ENCODE data around the gene TMEM238L. TPM values are rescaled to one million over a fixed set of nuclear protein-coding genes. Genes with fewer than 3 reads are reported as not detected.

TMEM238L gene
- total and polyA plus RNA-seq, 2 of the 8 experiments (the other 6 are each of a cell fraction or from before 2014, with no cell fraction given) = not detected

DNA sequence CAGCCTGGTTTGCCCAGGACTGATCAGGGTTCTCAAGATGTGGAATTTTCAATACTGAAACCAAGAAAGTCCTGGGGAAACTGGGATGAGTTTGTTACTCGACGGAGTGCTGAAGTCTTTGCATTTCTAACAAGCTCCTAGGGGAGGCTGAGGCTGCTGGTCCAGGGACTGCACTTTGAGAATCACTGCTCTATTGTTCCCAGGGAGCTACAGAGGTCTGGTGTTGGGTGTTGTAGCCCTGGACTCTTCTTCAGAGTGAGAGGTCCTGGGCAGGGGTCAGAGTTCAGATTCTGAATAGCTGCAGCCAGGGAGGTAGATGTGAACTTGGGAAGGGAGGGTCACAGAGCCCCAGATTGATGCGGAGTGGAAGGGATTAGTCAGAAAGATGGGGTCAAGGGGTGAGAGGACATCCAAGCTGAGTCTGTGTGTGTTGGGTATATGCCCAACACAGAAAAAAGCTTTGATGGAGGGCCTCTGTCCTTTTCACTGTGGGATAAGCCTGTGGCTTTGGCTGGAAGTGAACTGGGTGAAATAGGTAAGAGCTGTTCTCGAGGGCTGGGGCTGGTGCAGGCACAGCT lies 14.1 kb downstream of the TMEM238L start:
- no peak overlapping the region for H4K91ac ChIP-seq (replicated peaks; ENCODE audit: insufficient read length, low read length)
- no peak overlapping the region for H3K14ac ChIP-seq (ENCODE audit: insufficient read length)
- no peak overlapping the region for H4K5ac ChIP-seq (ENCODE audit: insufficient read length, low read depth, low read length)
- no peaks in the 10 kb centered on the region; a peak in 1 of 7 replicates for H3K27me3 ChIP-seq (replicated peaks in 1 of 4; ENCODE audit: control insufficient read depth in 3 of 4, extremely low read depth in 1 of 4, insufficient read depth in 3 of 4, low read length in 3 of 4)
- FAIRE-seq = no peak
- TF ChIP-seq CEBPB (IDR thresholded peaks at IDR 0.05; ENCODE audit: low read depth, low read length) (no peak), SIN3A (conservative IDR thresholded peaks at IDR 0.05 in 1 of 2, IDR thresholded peaks at IDR 0.05 in 1 of 2; ENCODE audit: low read depth in 1 of 2, low read length in 2 of 2) (no peak), BACH1 (IDR thresholded peaks at IDR 0.05; ENCODE audit: low read length) (no peak), KDM5A (IDR thresholded peaks at IDR 0.05; ENCODE audit: low read length) (no peak), JUN (IDR thresholded peaks at IDR 0.05; ENCODE audit: low read depth, low read length) (no peak), TAF1 (IDR thresholded peaks at IDR 0.05; ENCODE audit: low read depth, low read length) (no peak), CREB1 (IDR thresholded peaks at IDR 0.05) (no peak), NRF1 (IDR thresholded peaks at IDR 0.05; ENCODE audit: low read depth, low read length) (no peak), SRF (IDR thresholded peaks at IDR 0.05; ENCODE audit: low read depth, low read length) (no peak), POLR2AphosphoS5 (IDR thresholded peaks at IDR 0.05; ENCODE audit: low read depth, low read length) (no peak)
- TF ChIP-seq, protein P1, sequence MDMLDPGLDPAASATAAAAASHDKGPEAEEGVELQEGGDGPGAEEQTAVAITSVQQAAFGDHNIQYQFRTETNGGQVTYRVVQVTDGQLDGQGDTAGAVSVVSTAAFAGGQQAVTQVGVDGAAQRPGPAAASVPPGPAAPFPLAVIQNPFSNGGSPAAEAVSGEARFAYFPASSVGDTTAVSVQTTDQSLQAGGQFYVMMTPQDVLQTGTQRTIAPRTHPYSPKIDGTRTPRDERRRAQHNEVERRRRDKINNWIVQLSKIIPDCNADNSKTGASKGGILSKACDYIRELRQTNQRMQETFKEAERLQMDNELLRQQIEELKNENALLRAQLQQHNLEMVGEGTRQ (IDR thresholded peaks at IDR 0.05; ENCODE audit: low read length) = no peak
- H3K56ac ChIP-seq (replicated peaks; ENCODE audit: insufficient read length, low read depth, low read length) = no peak overlapping the region
- H2BK15ac ChIP-seq (ENCODE audit: low read length) = 0 out of 2 replicates have a peak overlapping the region, but pooled peaks have one; percentile 61
- H3K9ac ChIP-seq (replicated peaks in 1 of 4; ENCODE audit: extremely low read depth in 1 of 4, low read depth in 3 of 4, low read length in 3 of 4) = no peak overlapping the region
- H3K9me3 ChIP-seq (ENCODE audit: insufficient read depth in 2 of 2, low read depth in 1 of 2, low read length in 1 of 2) = no peaks in the 10 kb centered on the region
- ChIA-PET CTCF (ENCODE audit: partially characterized antibody) (interaction anchor here (0.6 to 5.4 kb wide), 7 partner anchors 17 to 143 kb away, joined by 3 to 22 read pairs (median 3); no protein-coding TSS in a partner anchor), POLR2A (ENCODE audit: partially characterized antibody) (interaction anchor here (0.9 to 2.9 kb wide), 4 partner anchors 8 to 60 kb away, joined by 3 to 10 read pairs (median 7); partner anchors contain the start of genes TMEM220 and TMEM238L)
- no peak overlapping the region for H2BK12ac ChIP-seq (ENCODE audit: low read depth, low read length)
- DNase-seq (ENCODE audit: low read depth in 1 of 2, low spot score in 2 of 2) = no peak
- no peaks in the 10 kb centered on the region for H4K20me1 ChIP-seq (replicated peaks in 1 of 2; ENCODE audit: control insufficient read depth in 1 of 2, insufficient read depth in 2 of 2, low read length in 2 of 2)
- H3K23ac ChIP-seq (ENCODE audit: insufficient read length) = no peak overlapping the region
- H3K79me2 ChIP-seq (ENCODE audit: control insufficient read depth in 1 of 2, insufficient read depth in 2 of 2, low read length in 2 of 2) = no peaks in the 10 kb centered on the region
- H3K4ac ChIP-seq (replicated peaks; ENCODE audit: insufficient read length, low read depth, low read length) = no peak overlapping the region
- H3K27ac ChIP-seq (ENCODE audit: low read depth, low read length) = no peak overlapping the region
- WGBS, 2 experiments (ENCODE audit: extremely low coverage in 1 of 2, insufficient coverage in 1 of 2, insufficient read length in 1 of 2, insufficient replicate concordance in 2 of 2, low coverage in 1 of 2, low lambda C conversion rate in 2 of 2, missing lambda C conversion rate in 1 of 2) = 89% methylated on average over 4 of the region's 4 CpGs; no CpG with 5 or more reads in 1 of the 2 experiments
- H3K18ac ChIP-seq (ENCODE audit: extremely low read depth, low read length) = 0 out of 2 replicates have a peak overlapping the region, but pooled peaks have one; percentile 51
- H3K4me2 ChIP-seq (ENCODE audit: insufficient read depth in 1 of 2, low read depth in 2 of 2, low read length in 2 of 2) = no peak overlapping the region
- H3K23me2 ChIP-seq (ENCODE audit: low read depth, low read length) = no peaks in the 10 kb centered on the region
- H2BK5ac ChIP-seq (ENCODE audit: low read depth, low read length) = no peak overlapping the region
- H3K4me3 ChIP-seq (ENCODE audit: extremely low read depth in 1 of 4, insufficient read depth in 2 of 4, low read depth in 3 of 4, low read length in 4 of 4) = no peak overlapping the region
- H2AK5ac ChIP-seq (ENCODE audit: low read depth, low read length) = no peak overlapping the region
- H2BK120ac ChIP-seq (replicated peaks; ENCODE audit: low read depth, low read length) = no peak overlapping the region
- H2AFZ ChIP-seq (ENCODE audit: low read length) = no peak overlapping the region
- H2BK20ac ChIP-seq (ENCODE audit: low read length) = no peak overlapping the region
- H4K8ac ChIP-seq (ENCODE audit: extremely low read depth, insufficient read depth, low read length) = no peak overlapping the region
- no peaks in the 10 kb centered on the region for H3K79me1 ChIP-seq (ENCODE audit: low read depth, low read length)
- peaks cover 4 to 16% (median 6%) of the 10 kb centered on the region in 4 experiments; a peak in 4 of 7 replicates for H3K4me1 ChIP-seq (replicated peaks in 1 of 4; ENCODE audit: control insufficient read depth in 3 of 4, insufficient read depth in 4 of 4, low read length in 3 of 4)
- no peaks in the 10 kb centered on the region for H3K36me3 ChIP-seq (ENCODE audit: control insufficient read depth in 2 of 4, insufficient read depth in 4 of 4, low read length in 3 of 4)
